Right cardiac atrium (tissue), 5 donors: ENCODE results near the gene RAB24. TPM values are rescaled to one million over a fixed set of nuclear protein-coding genes. Genes with fewer than 3 reads are reported as not detected.
A peak's percentile ranks its signal among the peaks of the same experiment; 100 is the strongest.

ENCODE experiments used
- ATAC-seq, 2 donors: fragments of 200-7000 bp; cut with Tn5 transposase; one replicate each; pipeline versions ENCODE4 v1.8.0 to v1.9.1; 2020; ENCODE audit warnings: moderate library complexity in 2 of 2, mild to moderate bottlenecking in 1 of 2
- DNase-seq, 3 donors: peaks; one replicate each; pipeline ENCODE4 v3.0.0-alpha.2; 2020
- H3K27ac ChIP-seq: one replicate; pipeline ENCODE4 v1.5.1; 2013; ENCODE audit warnings: mild to moderate bottlenecking, low read length, control low read depth, moderate library complexity
- H3K27me3 ChIP-seq: one replicate; pipeline ENCODE4 v1.6.1; 2013; ENCODE audit not compliant: control insufficient read depth, insufficient read depth
- H3K4me1 ChIP-seq: one replicate; pipeline ENCODE4 v1.6.1; 2013; ENCODE audit warnings: low read length; ENCODE audit not compliant: control insufficient read depth, insufficient read depth
- H3K4me3 ChIP-seq: one replicate; pipeline ENCODE4 v1.5.1; 2013; ENCODE audit warnings: low read length, control low read depth
- H3K9me3 ChIP-seq: one replicate; pipeline ENCODE4 v1.6.1; 2013; ENCODE audit warnings: low read length; ENCODE audit not compliant: control insufficient read depth
- WGBS: extraction: QIAGEN DNeasy Blood & Tissue Kit; methylation state at CpG from one replicate; pipeline ENCODE4 v1.1.7; 2013; 5-methylcytosine and 5-hydroxymethylcytosine counted together
- intact Hi-C, 4 donors: fragments of 100-400 bp; cut with DNase I; formaldehyde crosslinking; loops; one replicate each; pipeline versions ENCODE4 v1.11.0 to v1.14.0; 2022 to 2023
- polyA plus RNA-seq: library from polyadenylated mRNA; stranded (reverse); fragments of 200-250 nt; gene quantifications from one replicate; pipeline ENCODE4 v1.2.3, GENCODE V29; 2013
- total RNA-seq, 4 donors: library from RNA; stranded (reverse); fragmentation: NEBNext Ultra II Directional; extraction: Animal tissue kit (Norgen Biotek cat#: 25700); gene quantifications; one replicate each; pipeline ENCODE4 v1.2.1, GENCODE V29; 2021
- donor health status: healthy with polysubstance abuse.
- donor health status: DM: no; HTN: yes; CAD: no.
- donor health status: DM: no; HTN: no; CAD: no.
- donor health status: DM: no; HTN: yes; CAD: no; lungs with severe emphysema.
- donor health status: DM: yes; HTN: yes; CAD: no.

The RAB24 gene
- total and polyA plus RNA-seq, 5 donors: 15.0 to 28.6 (median 21.2) TPM

DNA sequence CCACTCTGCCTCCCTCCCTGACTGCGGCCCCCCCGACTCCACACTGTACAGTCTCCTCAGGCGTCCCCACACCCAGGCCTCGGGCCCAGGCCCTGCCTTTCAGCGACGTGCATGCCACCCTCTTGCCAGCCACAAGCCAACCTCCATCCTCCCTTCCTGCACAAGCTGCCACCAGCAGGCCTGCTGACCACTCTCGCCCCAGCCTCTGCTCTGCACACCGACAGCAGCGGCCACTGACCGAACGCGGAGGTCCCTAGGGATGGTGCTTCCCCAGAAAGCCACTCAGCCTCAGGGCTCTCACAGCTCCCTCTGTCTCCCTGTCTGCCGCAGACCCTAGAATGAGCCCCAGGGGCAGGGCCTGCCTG, 29.4 kb upstream of the RAB24 start:
- no peaks in the 10 kb centered on the region for H3K27me3 ChIP-seq
- H3K9me3 ChIP-seq: no peaks in the 10 kb centered on the region
- no peak for ATAC-seq
- H3K4me1 ChIP-seq: no peaks in the 10 kb centered on the region
- intact Hi-C loops: no loop called here
- no peak for DNase-seq
- 88% methylated on average over 13 of the region's 13 CpGs for WGBS
- no peak overlapping the region for H3K27ac ChIP-seq
- H3K4me3 ChIP-seq: no peak overlapping the region

DNA sequence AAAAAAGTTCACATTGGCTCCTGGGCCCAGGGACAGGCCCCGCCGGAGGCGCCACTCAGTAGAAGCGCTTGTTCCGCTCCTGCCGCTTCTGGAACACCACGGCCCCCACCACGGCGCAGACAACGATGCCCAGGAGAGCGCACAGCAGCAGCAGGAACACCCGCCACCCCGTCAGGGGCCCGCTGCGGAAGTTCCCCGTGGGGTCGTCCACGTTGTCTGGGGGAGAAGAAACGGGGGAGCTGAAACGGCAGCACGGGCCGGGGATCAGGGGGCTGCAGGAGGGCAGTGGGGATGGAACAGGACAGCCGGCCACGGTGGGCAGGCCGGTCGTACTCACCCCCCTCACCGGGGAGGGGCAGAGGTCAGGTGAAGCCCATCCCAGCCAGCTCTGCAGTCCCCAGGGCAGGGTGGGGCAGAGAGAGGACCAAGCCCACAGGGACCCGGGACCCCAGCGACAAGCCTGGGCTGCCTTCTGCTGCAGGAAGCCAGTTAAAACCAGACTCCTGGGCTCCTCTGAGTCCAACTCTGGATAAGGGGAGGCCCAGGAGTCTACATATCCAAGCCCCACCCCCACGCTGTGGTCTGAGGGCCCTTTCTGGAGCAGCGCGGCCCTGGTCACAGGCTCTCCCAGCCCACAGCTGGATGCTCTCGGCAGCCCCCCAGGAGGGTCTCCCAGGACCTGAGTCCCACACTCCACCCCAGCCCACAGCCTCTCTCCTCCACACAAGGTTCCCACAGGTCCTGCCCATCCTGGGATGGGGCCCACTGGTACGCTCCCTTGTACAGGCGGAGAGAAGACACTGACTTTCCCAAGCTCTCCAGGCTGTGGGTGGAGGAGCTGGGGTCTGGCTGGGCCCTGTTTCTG, 28.7 kb upstream of the RAB24 start:
- Histone ChIP-seq H3K4me1 (no peaks in the 10 kb centered on the region), H3K9me3 (no peaks in the 10 kb centered on the region), H3K27ac (no peak overlapping the region), H3K27me3 (no peaks in the 10 kb centered on the region), H3K4me3 (no peak overlapping the region)
- no peak for ATAC-seq
- 90% methylated on average over 35 of the region's 35 CpGs for WGBS
- DNase-seq: peak in 1 of 3 donors; percentile 66
- intact Hi-C loops: no loop called here

DNA sequence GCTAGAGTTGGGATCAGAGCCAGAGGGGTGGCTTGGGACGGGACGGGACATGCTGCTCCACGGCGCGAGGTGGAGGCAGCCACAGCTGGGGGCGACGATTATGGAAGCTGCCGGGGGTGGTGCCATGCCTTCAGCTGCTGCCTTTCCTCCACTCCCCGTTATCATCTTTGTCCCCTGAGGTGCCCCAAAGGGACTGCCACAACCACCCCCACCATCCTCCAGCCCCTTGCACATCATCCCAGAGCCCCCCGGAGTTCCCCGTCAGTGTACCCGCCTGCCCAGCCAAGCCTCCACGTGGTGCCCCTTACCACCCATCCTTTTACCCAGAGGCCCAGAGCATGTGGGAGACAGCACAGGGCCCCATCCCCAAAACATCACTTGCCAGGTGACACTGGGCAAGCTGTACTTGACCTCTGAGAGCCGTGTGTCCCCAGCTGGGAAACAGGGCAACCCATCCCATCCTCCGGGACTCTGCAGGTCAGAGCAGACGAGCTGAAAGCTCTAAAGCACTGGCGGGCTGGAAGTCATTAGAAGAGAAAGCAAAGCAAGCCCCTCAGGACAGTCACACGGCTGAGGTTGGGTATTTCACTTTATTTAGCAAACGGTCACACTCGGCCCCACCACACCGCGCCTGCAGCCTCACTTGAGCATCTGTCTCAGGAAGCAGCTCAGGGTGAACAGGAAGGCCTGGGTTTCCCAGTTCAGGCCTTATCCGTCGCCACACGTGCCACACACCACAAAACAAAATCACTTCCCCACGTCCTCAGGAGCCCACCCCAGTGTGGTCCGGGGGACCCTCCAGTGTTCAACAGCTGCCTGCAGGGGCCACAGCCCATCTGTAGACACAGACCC, 27.7 kb upstream of the RAB24 start:
- Histone ChIP-seq H3K9me3 (no peaks in the 10 kb centered on the region), H3K27ac (no peak overlapping the region), H3K4me3 (no peak overlapping the region), H3K4me1 (no peaks in the 10 kb centered on the region), H3K27me3 (no peaks in the 10 kb centered on the region)
- intact Hi-C loops: no loop called here
- WGBS: 77% methylated on average over 27 of the region's 27 CpGs
- peak in 1 of 3 donors; percentile 57 for DNase-seq
- no peak for ATAC-seq

DNA sequence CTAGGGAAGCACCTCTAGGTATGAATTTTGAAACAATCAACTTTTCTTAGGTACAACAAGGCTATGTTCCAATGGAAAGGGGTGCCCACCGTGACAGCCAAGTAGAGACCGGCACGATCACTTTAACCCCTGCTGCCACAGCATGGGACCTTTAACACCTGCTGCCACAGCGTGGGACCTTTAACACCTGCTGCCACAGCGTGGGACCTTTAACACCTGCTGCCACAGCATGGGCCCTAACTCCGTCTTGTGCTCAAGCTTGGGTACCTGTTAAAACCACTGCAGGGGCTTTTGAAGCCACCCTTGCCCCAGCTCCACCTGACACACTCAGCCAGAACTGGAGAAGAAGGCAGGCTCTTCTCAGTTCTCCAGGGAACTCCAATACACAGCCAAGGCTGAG, 26.4 kb upstream of the RAB24 start:
- peak in 1 of 3 donors; percentile 32 for DNase-seq
- ATAC-seq: no peak
- Histone ChIP-seq H3K27ac (no peak overlapping the region), H3K27me3 (no peaks in the 10 kb centered on the region), H3K4me1 (no peaks in the 10 kb centered on the region), H3K9me3 (no peaks in the 10 kb centered on the region), H3K4me3 (no peak overlapping the region)
- 86% methylated on average over 6 of the region's 6 CpGs for WGBS
- intact Hi-C loops: no loop called here

DNA sequence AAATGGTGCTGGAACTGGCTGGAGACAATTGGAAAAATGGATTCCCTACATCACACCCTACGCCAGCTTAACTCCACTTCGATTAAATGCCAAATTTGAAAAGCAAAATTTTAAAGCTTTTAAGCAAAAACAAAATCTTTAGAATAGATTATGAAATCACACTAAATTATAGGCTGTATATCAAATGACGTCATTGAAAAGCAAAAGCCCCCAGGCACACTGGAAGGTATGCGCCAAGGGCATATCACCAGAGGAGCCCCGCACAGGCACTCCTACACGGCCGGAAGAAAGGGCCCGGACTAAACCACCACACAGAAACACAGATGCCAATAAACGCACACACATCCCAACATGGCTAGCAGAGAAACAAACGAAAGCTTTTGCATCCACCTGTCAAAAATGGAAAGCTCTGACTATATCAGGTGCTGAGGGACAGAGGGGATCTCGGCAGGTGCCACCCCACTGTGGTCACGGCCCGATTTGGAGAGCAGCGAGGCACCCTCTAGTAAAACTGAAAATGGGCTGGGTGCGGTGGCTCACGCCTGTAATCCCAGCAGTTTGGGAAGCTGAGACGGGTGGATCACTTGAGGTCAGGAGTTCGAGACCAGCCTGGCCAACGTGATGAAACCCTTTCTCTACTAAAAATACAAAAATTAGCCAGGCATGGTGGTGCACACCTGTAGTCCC, 25.2 kb upstream of the RAB24 start:
- Histone ChIP-seq H3K27ac (no peak overlapping the region), H3K27me3 (no peaks in the 10 kb centered on the region), H3K9me3 (no peaks in the 10 kb centered on the region), H3K4me3 (no peak overlapping the region), H3K4me1 (no peaks in the 10 kb centered on the region)
- 91% methylated on average over 19 of the region's 19 CpGs for WGBS
- intact Hi-C loops: no loop called here
- ATAC-seq: no peak
- DNase-seq: peak in 1 of 3 donors; percentile 23

DNA sequence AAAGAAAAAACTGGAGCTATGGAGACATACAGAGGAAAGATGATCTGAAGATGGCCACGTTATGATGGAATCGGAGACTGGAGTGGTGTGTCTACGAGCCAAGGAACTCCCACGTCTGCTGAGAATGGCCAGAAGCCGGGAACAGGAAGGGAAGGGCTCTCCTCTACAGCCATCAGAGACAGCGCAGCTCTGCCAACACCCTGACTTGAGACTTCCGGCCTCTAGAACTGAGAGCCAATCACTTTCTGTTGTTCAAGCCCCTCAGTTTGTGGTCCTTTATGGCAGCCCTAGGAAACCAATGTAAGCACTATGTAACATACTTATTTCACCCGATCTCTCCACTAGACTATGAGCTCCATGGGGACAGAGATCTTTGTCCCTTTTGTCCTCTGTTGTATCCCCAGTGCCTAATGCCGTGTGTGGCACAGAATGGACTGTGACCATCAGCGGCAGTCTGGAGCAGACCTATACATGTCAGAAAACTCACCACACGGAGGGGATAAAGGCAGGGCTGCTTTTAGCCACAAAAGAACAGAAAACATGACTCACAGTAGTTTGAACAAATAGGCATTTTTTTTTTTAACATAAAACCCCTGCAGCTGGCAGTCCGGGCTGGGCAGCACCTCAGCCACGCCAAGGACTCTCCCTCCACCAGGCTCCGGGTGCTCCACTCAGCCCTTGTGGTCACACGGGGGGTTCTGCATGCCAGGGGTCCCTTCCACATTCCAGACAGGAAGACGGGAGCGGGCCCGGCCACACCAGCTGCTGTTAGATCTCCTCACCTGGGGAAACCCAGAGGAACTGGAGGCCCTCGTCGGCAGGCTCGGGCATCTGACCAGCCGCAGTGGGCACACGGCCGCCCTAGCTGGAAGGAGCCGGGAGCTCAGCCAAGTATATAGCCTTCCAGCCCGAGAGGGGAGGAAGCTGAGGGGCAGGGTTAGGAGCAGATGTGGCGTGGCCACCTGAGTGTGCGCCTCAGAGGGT, 24.3 kb upstream of the RAB24 start:
- Histone ChIP-seq H3K4me3 (no peak overlapping the region), H3K27me3 (no peaks in the 10 kb centered on the region), H3K4me1 (no peaks in the 10 kb centered on the region), H3K9me3 (no peaks in the 10 kb centered on the region), H3K27ac (peak overlapping the region; percentile 39)
- 66% methylated on average over 28 of the region's 28 CpGs for WGBS
- peak; percentile 90 to 95 for ATAC-seq
- intact Hi-C loops: no loop called here
- DNase-seq: peak; percentile 72 to 84 (median 81)

DNA sequence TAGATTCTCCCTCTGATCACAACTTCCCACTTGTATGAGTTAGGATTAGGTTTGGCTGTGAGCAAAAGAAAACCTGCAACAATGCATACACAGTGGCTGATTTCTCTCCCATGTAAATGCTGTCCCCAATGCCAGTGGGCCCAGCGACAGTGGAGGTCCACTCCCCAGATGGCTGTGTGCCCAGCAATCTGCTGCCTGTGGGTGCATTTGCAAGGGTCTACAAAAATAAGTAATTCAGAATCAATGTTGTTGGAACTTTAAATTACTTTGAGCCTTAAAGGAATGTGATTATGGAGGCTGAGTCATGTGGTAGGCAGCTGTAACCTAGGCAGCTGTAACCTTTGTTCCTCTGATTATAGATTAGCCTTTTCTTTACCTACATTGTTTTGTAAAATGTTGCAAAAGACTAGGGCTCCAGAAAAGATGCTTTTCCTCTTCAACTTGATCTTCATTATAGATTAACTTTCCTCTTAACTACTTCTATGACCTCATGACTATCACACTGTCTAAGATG, 22.4 kb upstream of the RAB24 start:
- intact Hi-C loops: no loop called here
- Histone ChIP-seq H3K27ac (no peak overlapping the region), H3K27me3 (no peaks in the 10 kb centered on the region), H3K4me1 (no peaks in the 10 kb centered on the region), H3K4me3 (no peak overlapping the region), H3K9me3 (no peaks in the 10 kb centered on the region)
- WGBS: 74% methylated on average over 1 of the region's 1 CpG
- DNase-seq (peak in 1 of 3 donors; percentile 9), ATAC-seq (no peak)

DNA sequence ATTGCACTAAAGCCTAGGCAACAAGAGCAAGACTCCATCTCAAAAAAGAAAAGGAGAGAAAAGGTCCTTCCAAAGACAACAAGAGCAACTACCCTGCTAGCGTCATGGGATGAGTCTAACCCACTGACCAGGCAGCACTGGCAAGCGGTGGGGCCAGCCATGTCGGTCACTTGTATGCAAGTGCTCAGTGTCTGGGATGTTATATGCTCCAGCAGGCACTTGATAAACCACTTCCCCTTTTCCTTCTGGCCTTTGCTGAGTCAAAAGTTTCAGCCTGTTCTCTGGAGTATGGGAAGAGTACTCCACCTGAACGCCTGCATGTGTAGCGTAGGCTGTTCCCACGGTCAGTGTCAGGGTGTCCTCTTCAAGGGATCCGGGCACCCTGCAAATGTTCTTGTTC, 17.4 kb upstream of the RAB24 start:
- intact Hi-C loops: no loop called here
- peak in 2 of 3 donors; percentile 45 to 60 for DNase-seq

DNA sequence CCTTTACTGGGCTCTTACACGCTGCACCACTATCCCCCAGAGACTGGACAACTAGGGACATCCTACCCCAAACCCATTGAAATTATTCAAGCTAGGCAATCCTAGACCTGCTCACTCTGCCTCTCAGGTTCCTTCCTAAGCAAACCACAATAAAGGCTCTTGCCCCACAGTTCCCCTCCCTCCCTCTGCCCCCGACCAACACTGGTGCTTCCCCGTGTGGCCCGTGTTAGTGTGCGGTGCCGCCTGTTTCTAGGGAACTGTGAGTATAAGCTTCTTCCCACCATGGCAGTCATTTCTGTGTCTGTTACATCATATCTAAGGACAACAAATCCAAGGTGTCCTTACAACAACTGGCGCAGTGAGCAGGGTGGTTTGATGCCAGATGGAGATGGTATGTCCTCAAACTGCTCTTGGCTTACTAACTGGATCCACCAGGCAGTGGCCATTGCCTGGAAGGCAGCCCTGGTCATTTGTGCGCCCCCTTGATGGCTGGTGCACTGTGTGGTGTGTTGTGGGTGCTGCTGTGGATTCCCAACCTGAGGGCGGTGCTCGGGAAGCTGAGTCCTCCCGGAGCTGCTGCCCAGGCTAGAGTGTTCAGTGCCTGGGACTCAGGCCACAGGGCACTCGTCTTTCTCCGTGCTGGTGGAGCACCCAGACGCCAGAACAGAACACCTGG, 16.5 kb upstream of the RAB24 start:
- ATAC-seq: no peak
- Histone ChIP-seq H3K9me3 (no peaks in the 10 kb centered on the region), H3K4me3 (no peak overlapping the region), H3K27ac (no peak overlapping the region), H3K4me1 (no peaks in the 10 kb centered on the region), H3K27me3 (no peaks in the 10 kb centered on the region)
- intact Hi-C loops: loop anchor here in 1 of 4 donors (10.0 kb wide), 1 partner anchor 185 kb away; the partner anchor contains the start of gene DOK3
- DNase-seq: peak in 1 of 3 donors; percentile 38
- WGBS: 96% methylated on average over 14 of the region's 14 CpGs

More for the DNA sequence above, 17.4 kb upstream of the RAB24 start:
- ATAC-seq: peak; percentile 18 to 34
- Histone ChIP-seq H3K4me1 (no peaks in the 10 kb centered on the region), H3K27ac (no peak overlapping the region), H3K27me3 (no peaks in the 10 kb centered on the region), H3K9me3 (no peaks in the 10 kb centered on the region), H3K4me3 (no peak overlapping the region)
- 80% methylated on average over 7 of the region's 7 CpGs for WGBS
